Measurements from ENCODE around the gene FSTL4. TPM values are rescaled to one million over a fixed set of nuclear protein-coding genes. Genes with fewer than 3 reads are reported as not detected.

Gene FSTL4
- total RNA-seq, 1 experiment from 2014 or later: not detected

DNA sequence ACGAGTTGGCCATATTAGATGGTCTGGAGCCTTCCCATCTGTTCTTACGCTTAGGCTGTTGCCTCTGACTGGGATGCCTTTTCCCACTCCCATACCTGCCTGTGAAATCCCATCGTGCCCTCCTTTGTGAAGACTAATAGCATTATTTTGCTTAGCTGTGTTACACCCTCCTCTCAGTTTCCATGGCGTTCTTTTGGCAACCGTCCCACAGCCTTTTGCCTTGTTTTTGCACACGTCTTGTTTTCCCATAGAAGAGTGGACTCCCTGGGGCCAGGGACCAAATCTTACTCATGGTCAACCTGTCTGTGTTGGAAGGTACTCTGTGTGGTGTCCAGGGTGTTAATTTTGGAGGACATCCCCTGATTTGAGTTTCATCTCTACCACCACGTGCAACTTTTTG is 318.4 kb downstream of the FSTL4 start:
- no peaks in the 10 kb centered on the region for H3K9me2 ChIP-seq (ENCODE audit: insufficient read depth)
- no peaks in the 10 kb centered on the region for H3K79me2 ChIP-seq (ENCODE audit: low read depth)
- no peaks in the 10 kb centered on the region for H3K36me3 ChIP-seq (ENCODE audit: low read depth)
- no peaks in the 10 kb centered on the region for H3K9me3 ChIP-seq (ENCODE audit: insufficient read depth, low read depth)
- intact Hi-C loops (cut with micrococcal nuclease; ENCODE audit: unreplicated experiment): no loop called here
- H3K4me3 ChIP-seq: no peak overlapping the region
- H3K4me2 ChIP-seq: 0 out of 2 replicates have a peak overlapping the region, but pooled peaks have one; percentile 3
- H4K20me1 ChIP-seq (ENCODE audit: insufficient read depth): no peaks in the 10 kb centered on the region
- no peaks in the 10 kb centered on the region for H3K27me3 ChIP-seq (ENCODE audit: insufficient read depth, low read depth)
- BruUV-seq (replicated peaks): no TSS peak
- H3F3A ChIP-seq (ENCODE audit: insufficient read depth, low read depth): peaks cover 45% of the 10 kb centered on the region
- POLR2A ChIA-PET (ENCODE audit: unreplicated experiment): no interaction called here
- no peak overlapping the region for H3K27ac ChIP-seq
- no peak overlapping the region for H2AFZ ChIP-seq
- peaks cover 81% of the 10 kb centered on the region for H3K4me1 ChIP-seq (replicated peaks; ENCODE audit: insufficient read depth)
- TF ChIP-seq, protein P1, sequence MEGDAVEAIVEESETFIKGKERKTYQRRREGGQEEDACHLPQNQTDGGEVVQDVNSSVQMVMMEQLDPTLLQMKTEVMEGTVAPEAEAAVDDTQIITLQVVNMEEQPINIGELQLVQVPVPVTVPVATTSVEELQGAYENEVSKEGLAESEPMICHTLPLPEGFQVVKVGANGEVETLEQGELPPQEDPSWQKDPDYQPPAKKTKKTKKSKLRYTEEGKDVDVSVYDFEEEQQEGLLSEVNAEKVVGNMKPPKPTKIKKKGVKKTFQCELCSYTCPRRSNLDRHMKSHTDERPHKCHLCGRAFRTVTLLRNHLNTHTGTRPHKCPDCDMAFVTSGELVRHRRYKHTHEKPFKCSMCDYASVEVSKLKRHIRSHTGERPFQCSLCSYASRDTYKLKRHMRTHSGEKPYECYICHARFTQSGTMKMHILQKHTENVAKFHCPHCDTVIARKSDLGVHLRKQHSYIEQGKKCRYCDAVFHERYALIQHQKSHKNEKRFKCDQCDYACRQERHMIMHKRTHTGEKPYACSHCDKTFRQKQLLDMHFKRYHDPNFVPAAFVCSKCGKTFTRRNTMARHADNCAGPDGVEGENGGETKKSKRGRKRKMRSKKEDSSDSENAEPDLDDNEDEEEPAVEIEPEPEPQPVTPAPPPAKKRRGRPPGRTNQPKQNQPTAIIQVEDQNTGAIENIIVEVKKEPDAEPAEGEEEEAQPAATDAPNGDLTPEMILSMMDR (conservative IDR thresholded peaks at IDR 0.05): no peak
- no peak for TF ChIP-seq EZH2 (IDR thresholded peaks at IDR 0.05; ENCODE audit: low read depth)
- no peak for DNase-seq
- CTCF ChIA-PET: no interaction called here

DNA sequence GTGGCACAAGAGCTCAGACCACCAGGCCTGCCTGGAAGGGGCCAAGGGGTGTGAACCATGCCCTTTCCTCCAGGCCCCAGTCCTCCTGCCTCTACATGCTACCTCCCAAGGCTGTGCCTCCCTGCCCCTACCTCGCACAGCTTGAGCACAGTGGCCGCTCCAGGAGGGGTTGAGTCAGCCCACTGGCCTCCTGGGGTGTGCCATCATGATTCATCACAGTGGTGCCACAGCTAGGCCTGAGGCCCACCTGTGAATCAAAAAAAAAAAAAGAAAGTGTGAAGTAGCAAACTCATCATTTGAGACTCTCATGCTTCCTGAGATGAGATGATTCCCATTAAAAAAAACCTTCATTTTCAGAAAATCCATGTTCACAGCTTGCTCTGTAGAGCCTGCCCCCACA is 320.0 kb downstream of the FSTL4 start:
- Histone ChIP-seq H3K27ac (peak overlapping the region; percentile 56), H2AFZ (no peak overlapping the region), H3K9me2 (ENCODE audit: insufficient read depth) (no peaks in the 10 kb centered on the region), H3K4me2 (peak overlapping the region; percentile 64), H3K4me1 (replicated peaks; ENCODE audit: insufficient read depth) (peaks cover 73% of the 10 kb centered on the region), H3K4me3 (no peak overlapping the region), H3K36me3 (ENCODE audit: low read depth) (no peaks in the 10 kb centered on the region), H3K9me3 (ENCODE audit: insufficient read depth, low read depth) (no peaks in the 10 kb centered on the region), H3K79me2 (ENCODE audit: low read depth) (no peaks in the 10 kb centered on the region), H3F3A (ENCODE audit: insufficient read depth, low read depth) (peaks cover 39% of the 10 kb centered on the region), H4K20me1 (ENCODE audit: insufficient read depth) (no peaks in the 10 kb centered on the region), H3K27me3 (ENCODE audit: insufficient read depth, low read depth) (no peaks in the 10 kb centered on the region)
- peak; percentile 20 to 91 for DNase-seq
- POLR2A ChIA-PET (ENCODE audit: unreplicated experiment): interaction anchor here (0.6 kb wide), 1 partner anchor 24 kb away, joined by 7 read pairs; no protein-coding TSS in a partner anchor
- intact Hi-C loops (cut with micrococcal nuclease; ENCODE audit: unreplicated experiment): no loop called here
- no TSS peak for BruUV-seq (replicated peaks)
- CTCF ChIA-PET: no interaction called here
- TF ChIP-seq, protein P1 (conservative IDR thresholded peaks at IDR 0.05): no peak
- TF ChIP-seq EZH2 (IDR thresholded peaks at IDR 0.05; ENCODE audit: low read depth): no peak

DNA sequence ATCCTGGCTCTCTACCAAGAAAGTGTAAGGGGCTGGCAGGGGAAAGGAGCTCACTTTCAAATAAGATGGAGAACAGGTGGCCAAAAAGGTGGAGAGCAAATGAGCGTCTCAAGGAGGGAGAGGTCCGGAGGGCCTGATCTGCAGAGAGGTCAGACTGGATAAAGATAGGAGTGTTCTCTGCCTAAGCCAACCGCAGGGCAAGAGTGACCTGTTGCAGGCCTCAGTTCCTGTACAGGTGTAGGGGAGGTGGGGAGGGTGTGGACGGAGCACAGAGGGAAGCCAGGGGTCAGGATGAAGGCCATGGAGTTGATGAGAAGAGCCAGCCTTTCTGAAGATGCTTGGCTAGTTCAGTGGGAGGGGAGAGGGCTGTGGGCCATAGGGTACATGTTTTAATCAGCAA is 320.8 kb downstream of the FSTL4 start:
- Histone ChIP-seq H3K36me3 (ENCODE audit: low read depth) (no peaks in the 10 kb centered on the region), H2AFZ (no peak overlapping the region), H3K9me2 (ENCODE audit: insufficient read depth) (no peaks in the 10 kb centered on the region), H3K79me2 (ENCODE audit: low read depth) (no peaks in the 10 kb centered on the region), H3K4me2 (peak overlapping the region; percentile 64), H4K20me1 (ENCODE audit: insufficient read depth) (no peaks in the 10 kb centered on the region), H3K4me1 (replicated peaks; ENCODE audit: insufficient read depth) (peaks cover 66% of the 10 kb centered on the region), H3K27me3 (ENCODE audit: insufficient read depth, low read depth) (no peaks in the 10 kb centered on the region), H3K27ac (peak overlapping the region; percentile 56), H3K4me3 (no peak overlapping the region), H3K9me3 (ENCODE audit: insufficient read depth, low read depth) (no peaks in the 10 kb centered on the region), H3F3A (ENCODE audit: insufficient read depth, low read depth) (peaks cover 39% of the 10 kb centered on the region)
- TF ChIP-seq EZH2 (IDR thresholded peaks at IDR 0.05; ENCODE audit: low read depth): no peak
- TF ChIP-seq, protein P1 (conservative IDR thresholded peaks at IDR 0.05): no peak
- intact Hi-C loops (cut with micrococcal nuclease; ENCODE audit: unreplicated experiment): no loop called here
- CTCF ChIA-PET: no interaction called here
- BruUV-seq (replicated peaks): no TSS peak
- no peak for DNase-seq
- POLR2A ChIA-PET (ENCODE audit: unreplicated experiment): no interaction called here
